Testis (tissue), 2 donors: ENCODE data around the gene VSIG10L2.

Source experiments
- CTCF ChIP-seq, 3 experiments: fragments of 450-650 bp in 2 of 3; fragments of 200-600 bp in 1 of 3; sonication (generic) in 1 of 3; IDR thresholded peaks; one replicate each; pipeline ENCODE4 v1.5.1; 2016 to 2019; ENCODE audit warnings: antibody characterized with exemption in 3 of 3, mild to moderate bottlenecking in 2 of 3, moderate library complexity in 1 of 3
- POLR2A ChIP-seq: fragments of 450-650 bp; IDR thresholded peaks from one replicate; pipeline ENCODE4 v1.6.1; 2017; ENCODE audit warnings: antibody characterized with exemption, mild to moderate bottlenecking, moderate library complexity

GRCh38 chr11:125946712-125947418, 1.0 kb downstream of the VSIG10L2 start:
- TF ChIP-seq CTCF (IDR thresholded peaks at IDR 0.05) (no peak), POLR2A (no peak)
